ENCODE data around the gene NRG2.

DNA sequence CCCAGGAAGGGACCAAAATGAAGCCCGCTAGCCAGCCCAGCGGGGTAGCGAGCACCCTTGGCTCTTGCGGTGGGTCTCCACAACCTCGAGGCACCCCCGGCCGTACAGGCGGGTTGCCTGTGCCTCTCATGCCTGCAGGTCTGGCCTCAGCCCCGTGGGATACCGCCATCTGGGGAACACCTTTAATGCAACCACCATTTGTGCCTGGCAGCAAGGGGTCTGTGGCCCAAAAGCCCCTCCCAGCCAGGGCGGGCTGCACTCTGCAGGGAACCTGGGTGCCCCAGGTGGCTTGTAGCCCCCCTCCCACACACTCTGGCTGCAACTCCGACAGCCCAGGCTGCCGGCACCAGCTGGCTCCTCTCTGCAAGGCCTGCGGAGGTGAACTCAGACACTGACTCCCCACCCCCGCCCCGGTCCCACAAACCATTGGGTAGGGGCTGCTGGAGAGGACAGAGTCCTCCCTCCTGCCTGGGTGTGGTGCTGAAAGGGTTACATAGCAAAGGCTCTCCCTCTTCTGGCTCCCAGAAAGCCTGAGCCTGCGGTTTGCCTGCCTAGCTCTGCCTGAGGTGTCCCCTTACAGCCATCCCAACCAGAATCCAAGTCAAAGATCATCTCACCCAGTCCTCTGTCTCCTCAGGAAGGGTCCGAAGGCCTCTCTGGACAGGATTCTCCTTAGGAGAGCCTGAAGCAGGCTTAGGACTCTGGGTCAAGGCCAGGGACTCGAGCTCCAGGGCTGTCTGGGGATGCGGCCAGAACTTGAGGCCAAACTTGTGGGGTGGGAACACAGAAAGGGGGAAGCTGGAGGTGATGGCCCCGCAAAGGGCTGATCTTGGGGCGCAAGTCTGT, 138.1 kb downstream of the NRG2 start:
- TF ChIP-seq EZH2phosphoT487 (IDR thresholded peaks at IDR 0.05; ENCODE audit: insufficient read depth, low read depth): no peak
- TF ChIP-seq EZH2 (IDR thresholded peaks at IDR 0.05; ENCODE audit: insufficient read depth, poor library complexity, severe bottlenecking): no peak
